Activated CD4-positive, alpha-beta T cell treated with anti-CD3 and anti-CD28 coated beads, Interleukin-2, amount 10 ng/mL, durations not matched to agents 24 days and 14 days (primary cell): ENCODE results near the gene GLIS1. TPM values are rescaled to one million over a fixed set of nuclear protein-coding genes. Genes with fewer than 3 reads are reported as not detected.

Experiments
- DNase-seq: peaks from one replicate; pipeline ENCODE4 v3.0.0; 2022
- H3K27ac Mint-ChIP-seq: one replicate; pipeline ENCODE4 v1.8.0; 2022; ENCODE audit warnings: mild to moderate bottlenecking, mixed read lengths
- H3K27me3 Mint-ChIP-seq: one replicate; pipeline ENCODE4 v1.8.0; 2022; ENCODE audit warnings: mixed read lengths
- H3K36me3 Mint-ChIP-seq: one replicate; pipeline ENCODE4 v1.8.0; 2022; ENCODE audit warnings: low read depth, mild to moderate bottlenecking, mixed read lengths
- H3K4me1 Mint-ChIP-seq: one replicate; pipeline ENCODE4 v1.8.0; 2021; ENCODE audit warnings: mixed read lengths
- H3K4me3 Mint-ChIP-seq: one replicate; pipeline ENCODE4 v1.8.0; 2022; ENCODE audit warnings: mild to moderate bottlenecking, moderate library complexity, mixed read lengths
- H3K9me3 Mint-ChIP-seq: one replicate; pipeline ENCODE4 v1.8.0; 2021; ENCODE audit warnings: mixed read lengths
- intact Hi-C: fragments of 100-400 bp; cut with micrococcal nuclease; formaldehyde crosslinking; loops from one replicate; pipeline ENCODE4 v1.15.1; 2023
- total RNA-seq: library from RNA; stranded (reverse); gene quantifications from 2 replicates; pipeline ENCODE4 v1.2.3, GENCODE V29; 2022

Gene GLIS1
- total RNA-seq, 1 donor from 2014 or later, result not detected

DNA sequence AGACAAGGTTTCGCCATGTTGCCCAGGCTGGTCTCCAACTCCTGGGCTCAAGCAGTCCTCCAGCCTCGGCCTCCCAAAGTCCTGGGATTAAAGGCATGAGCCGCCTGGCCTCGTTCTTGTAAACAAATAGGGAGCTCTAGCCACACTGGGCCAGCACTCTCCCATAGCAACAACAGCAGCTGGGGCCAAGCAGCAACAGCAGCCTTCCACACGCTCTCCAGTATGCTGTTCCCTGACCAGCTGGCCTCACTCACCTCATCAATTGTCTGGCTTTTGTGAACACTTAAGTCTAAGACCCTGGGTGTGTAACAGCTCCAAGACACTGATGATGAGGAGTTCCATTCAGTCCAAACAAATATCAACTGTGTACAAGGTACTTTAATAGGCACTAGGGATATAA is 16.9 kb upstream of the GLIS1 start:
- H3K27ac Mint-ChIP-seq, result no peak overlapping the region
- no peak for DNase-seq
- no peaks in the 10 kb centered on the region for H3K9me3 Mint-ChIP-seq
- H3K4me1 Mint-ChIP-seq, result peaks cover 3% of the 10 kb centered on the region
- no peaks in the 10 kb centered on the region for H3K36me3 Mint-ChIP-seq
- no peaks in the 10 kb centered on the region for H3K27me3 Mint-ChIP-seq
- intact Hi-C loops, result no loop called here
- no peak overlapping the region for H3K4me3 Mint-ChIP-seq

DNA sequence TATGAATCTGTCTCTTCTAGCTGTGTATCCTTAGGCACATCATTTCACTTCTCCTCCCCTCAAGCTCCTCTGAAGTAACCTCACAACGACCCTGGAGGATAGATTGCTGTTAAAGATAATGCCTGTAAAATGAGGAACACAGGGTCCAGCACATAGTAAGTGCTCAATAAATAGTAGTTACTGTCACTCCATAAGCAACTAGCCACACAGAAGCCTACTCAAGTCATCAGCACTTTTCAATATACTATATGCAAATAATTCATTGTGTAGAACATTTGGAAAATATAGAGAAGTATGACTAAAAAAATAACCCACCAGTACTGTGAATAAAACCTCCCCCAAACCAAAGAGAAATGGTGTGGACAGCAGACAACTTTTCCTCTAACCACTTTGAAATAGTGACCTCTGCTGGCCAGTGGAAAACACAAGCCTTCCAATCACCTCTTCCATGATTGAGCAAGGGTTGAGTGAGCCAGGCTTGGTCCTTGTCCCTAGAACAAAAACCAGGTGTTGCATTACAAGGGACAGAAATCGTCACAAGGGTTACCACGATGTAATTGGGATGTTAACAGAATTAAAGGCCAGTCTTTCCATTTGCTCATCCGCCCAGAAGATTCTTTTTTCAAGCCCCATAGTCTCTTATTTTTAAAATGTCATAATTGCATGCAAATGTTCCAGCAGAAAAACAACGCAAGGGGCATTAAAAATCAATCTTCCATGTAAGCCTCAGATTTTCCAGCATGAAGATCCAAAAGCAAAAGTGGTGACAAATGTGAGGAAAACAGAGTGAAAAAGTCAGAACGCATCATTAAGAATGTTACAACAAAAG is 15.7 kb upstream of the GLIS1 start:
- peak; percentile 75 for DNase-seq
- H3K4me1 Mint-ChIP-seq, result peaks cover 3% of the 10 kb centered on the region
- intact Hi-C loops, result loop anchor here (1.0 kb wide), 1 partner anchor 269 kb away; no protein-coding TSS in a partner anchor
- no peaks in the 10 kb centered on the region for H3K27me3 Mint-ChIP-seq
- no peaks in the 10 kb centered on the region for H3K9me3 Mint-ChIP-seq
- no peaks in the 10 kb centered on the region for H3K36me3 Mint-ChIP-seq
- no peak overlapping the region for H3K27ac Mint-ChIP-seq
- H3K4me3 Mint-ChIP-seq, result no peak overlapping the region

DNA sequence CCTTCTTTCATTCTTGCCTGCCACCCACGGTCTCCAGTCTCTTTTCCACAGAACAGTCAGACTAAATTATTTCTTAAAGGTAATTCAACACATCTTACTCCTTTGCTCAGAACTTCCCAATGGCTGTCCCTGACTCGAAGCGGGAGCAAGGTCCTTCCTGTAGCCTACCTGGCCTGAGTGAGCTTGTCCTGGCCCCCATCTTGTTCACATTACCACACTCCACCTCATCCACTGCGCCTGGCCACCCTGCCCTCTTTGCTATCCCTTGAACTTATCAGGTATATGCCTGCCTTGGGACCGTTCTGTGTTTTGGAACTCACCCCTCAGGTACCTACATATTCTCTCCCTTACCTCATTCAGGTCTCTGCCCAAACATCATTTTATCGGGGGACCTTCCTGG is 13.3 kb upstream of the GLIS1 start:
- H3K27ac Mint-ChIP-seq, result no peak overlapping the region
- no peak overlapping the region for H3K4me3 Mint-ChIP-seq
- H3K9me3 Mint-ChIP-seq, result no peaks in the 10 kb centered on the region
- H3K4me1 Mint-ChIP-seq, result peaks cover 3% of the 10 kb centered on the region
- intact Hi-C loops, result no loop called here
- H3K27me3 Mint-ChIP-seq, result peaks cover 4% of the 10 kb centered on the region
- no peaks in the 10 kb centered on the region for H3K36me3 Mint-ChIP-seq
- DNase-seq, result no peak

DNA sequence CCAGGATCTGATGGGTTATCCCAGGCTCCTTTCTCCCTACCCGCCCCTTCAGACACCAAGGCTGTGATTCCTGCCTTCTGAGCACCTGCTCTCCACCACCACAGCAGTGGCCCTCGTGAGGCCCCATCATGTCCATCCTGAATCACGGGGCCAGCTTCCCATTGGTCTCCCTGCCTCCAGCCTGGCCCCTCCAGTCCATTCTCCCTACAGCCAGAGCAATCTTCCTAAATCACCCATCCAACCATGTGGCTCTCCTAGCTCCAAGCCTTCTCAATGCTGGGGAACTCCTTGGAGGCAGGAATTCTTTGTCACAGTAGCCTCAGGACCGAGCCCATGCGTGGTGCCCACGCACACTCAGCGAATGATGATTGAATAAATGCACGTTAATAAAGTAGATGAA is 8.9 kb upstream of the GLIS1 start:
- H3K27ac Mint-ChIP-seq, result no peak overlapping the region
- H3K9me3 Mint-ChIP-seq, result peaks cover 4% of the 10 kb centered on the region
- intact Hi-C loops, result no loop called here
- H3K27me3 Mint-ChIP-seq, result peaks cover 25% of the 10 kb centered on the region
- H3K4me1 Mint-ChIP-seq, result peaks cover 3% of the 10 kb centered on the region
- H3K36me3 Mint-ChIP-seq, result no peaks in the 10 kb centered on the region
- no peak for DNase-seq
- H3K4me3 Mint-ChIP-seq, result no peak overlapping the region

DNA sequence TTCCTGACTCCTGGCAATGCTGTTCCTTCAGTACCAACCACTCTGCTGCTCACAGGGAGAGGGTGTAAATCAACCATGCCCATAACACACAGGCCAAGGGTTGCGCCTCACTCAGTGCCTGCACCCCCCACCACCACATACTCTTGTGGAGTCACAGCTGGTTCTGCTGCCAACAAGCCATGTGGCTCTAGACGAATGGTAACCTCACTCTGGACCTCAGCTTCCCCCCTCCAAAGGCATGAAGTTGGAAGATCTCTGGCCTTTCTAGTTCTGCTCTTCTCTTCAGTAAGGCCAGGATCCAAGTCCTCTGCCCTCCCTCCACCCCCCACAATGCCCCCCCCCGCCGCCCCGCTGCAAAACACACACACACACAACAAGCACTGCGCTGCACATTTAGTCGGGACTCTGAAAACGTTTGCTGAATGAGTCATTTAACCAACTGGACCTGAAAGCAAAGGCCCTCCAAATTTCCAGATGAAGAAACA is 1.7 kb upstream of the GLIS1 start:
- no peak for DNase-seq
- peaks cover 4% of the 10 kb centered on the region for H3K9me3 Mint-ChIP-seq
- no peak overlapping the region for H3K27ac Mint-ChIP-seq
- H3K36me3 Mint-ChIP-seq, result no peaks in the 10 kb centered on the region
- intact Hi-C loops, result no loop called here
- H3K27me3 Mint-ChIP-seq, result peaks cover 58% of the 10 kb centered on the region
- peaks cover 2% of the 10 kb centered on the region for H3K4me1 Mint-ChIP-seq
- H3K4me3 Mint-ChIP-seq, result no peak overlapping the region

DNA sequence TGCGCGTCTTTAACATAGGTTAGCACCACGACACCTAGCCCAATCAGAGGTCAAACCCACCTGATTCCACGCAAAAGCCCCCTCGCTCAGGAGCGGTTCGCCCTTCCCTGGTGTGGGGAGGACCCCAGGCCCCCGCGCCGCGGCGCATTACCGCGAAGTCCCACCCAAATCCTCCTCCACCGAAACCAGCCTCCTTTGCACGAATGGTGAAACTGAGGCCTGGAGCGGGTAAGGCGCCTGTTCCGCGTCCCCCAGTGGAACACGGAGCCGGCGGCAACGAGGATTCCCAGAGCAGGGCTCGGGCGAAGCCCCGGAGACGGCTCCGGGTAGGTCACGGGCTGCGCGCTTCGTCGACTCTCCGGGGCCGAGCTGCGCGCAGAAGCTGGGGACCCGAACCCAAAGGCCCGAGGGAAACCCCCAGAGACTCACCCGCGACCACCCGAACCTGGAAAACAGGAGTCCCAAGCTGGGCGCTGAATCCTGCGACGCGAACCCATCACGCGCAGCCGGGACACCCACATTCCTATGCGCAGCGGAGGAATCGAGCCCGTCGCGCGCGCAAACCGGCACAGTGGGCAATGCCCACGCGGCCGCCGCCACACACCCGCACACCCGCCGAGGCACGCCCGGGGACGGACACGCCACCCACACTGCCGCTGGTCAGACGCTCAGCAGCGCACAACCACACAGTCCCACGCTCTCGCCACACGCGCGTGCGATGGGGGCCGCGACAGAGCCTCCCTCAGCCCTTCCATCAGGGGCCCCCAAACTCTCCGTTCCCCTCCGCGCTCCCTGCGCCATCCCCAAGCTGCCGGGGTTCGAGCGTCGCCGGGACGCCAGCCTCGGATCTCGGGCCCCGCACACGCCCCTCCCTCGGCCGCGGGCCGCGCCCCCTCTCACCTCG is 507 bp downstream of the GLIS1 start:
- DNase-seq, result peak; percentile 66
- peaks cover 4% of the 10 kb centered on the region for H3K9me3 Mint-ChIP-seq
- H3K27me3 Mint-ChIP-seq, result peaks cover 71% of the 10 kb centered on the region
- peaks cover 2% of the 10 kb centered on the region for H3K4me1 Mint-ChIP-seq
- H3K4me3 Mint-ChIP-seq, result peak overlapping the region; percentile 62
- intact Hi-C loops, result no loop called here
- H3K36me3 Mint-ChIP-seq, result no peaks in the 10 kb centered on the region
- no peak overlapping the region for H3K27ac Mint-ChIP-seq

DNA sequence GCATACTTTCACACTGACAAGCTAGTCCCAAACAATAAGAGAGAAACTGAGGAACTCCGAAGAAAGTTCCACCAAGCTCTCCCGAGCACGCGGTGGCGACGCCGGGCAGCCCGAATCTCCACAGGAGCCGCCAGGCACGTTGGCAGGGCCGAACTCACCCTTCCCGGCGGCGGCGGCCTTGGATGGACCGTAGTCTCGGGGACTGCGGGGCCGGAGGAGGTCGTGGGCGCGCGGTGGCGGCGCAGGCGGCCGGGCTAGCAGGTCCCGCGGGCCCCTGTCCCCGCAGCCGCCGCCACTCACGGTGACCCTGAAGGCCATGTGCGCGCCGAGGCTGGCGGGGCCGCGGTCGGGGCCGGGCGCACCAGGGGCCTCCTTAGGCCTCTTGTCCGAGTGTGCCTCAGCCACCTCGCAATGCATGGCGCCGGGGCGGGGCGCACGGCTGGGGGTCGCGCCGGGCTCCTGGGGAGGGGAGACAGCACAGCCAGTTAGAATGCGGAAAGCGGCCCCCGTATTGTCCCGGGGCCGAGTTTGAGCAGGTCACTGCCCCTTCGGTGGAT is 1.2 kb downstream of the GLIS1 start:
- Mint-ChIP-seq H3K27ac (no peak overlapping the region), H3K4me3 (peak overlapping the region; percentile 32), H3K9me3 (no peaks in the 10 kb centered on the region), H3K4me1 (peaks cover 2% of the 10 kb centered on the region), H3K36me3 (no peaks in the 10 kb centered on the region), H3K27me3 (peaks cover 69% of the 10 kb centered on the region)
- intact Hi-C loops, result no loop called here
- DNase-seq, result peak; percentile 58

DNA sequence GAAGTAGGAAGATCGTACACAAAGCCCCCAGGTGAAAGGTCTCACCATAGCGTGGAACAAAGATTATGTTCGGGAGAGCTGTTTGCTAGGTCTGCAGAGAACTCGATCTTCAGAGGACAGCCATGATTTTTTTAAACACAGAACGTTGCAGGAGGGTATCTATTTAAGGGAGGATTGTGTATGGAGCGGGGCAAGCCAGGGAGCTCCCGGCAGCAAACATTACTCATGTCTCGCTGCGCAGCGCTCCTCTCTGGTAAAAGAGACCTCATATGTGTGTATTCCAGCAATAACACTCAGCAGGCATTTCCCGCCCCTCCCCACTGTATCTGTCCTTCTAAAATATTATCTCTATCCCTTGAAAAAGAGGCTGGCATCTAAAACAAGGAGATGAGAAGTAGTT is 2.7 kb downstream of the GLIS1 start:
- H3K27me3 Mint-ChIP-seq, result peaks cover 65% of the 10 kb centered on the region
- H3K4me1 Mint-ChIP-seq, result peaks cover 2% of the 10 kb centered on the region
- H3K9me3 Mint-ChIP-seq, result no peaks in the 10 kb centered on the region
- no peak overlapping the region for H3K27ac Mint-ChIP-seq
- no peak overlapping the region for H3K4me3 Mint-ChIP-seq
- intact Hi-C loops, result no loop called here
- DNase-seq, result no peak
- H3K36me3 Mint-ChIP-seq, result no peaks in the 10 kb centered on the region

DNA sequence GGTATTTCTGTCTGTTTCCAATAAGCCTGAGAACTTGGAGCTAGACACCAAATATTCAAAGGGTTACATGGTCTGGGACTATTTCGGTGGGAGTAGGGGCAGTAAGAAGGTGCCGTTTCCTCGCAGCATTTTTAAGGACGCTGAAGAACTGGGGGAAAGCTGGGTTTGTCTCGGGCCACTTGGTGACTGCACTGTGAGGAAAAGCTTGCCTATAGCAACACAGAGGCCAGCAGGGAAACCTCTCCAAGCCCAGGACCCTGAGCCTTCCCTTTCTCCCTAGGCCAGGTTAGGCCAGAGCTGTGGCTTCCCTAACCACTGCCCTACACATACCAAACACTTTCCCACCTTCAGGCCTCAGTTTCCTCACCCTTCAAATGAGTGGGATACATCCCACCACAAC is 3.3 kb downstream of the GLIS1 start:
- DNase-seq, result no peak
- no peak overlapping the region for H3K27ac Mint-ChIP-seq
- no peaks in the 10 kb centered on the region for H3K9me3 Mint-ChIP-seq
- H3K4me3 Mint-ChIP-seq, result no peak overlapping the region
- peaks cover 2% of the 10 kb centered on the region for H3K4me1 Mint-ChIP-seq
- no peaks in the 10 kb centered on the region for H3K36me3 Mint-ChIP-seq
- intact Hi-C loops, result no loop called here
- peaks cover 65% of the 10 kb centered on the region for H3K27me3 Mint-ChIP-seq

DNA sequence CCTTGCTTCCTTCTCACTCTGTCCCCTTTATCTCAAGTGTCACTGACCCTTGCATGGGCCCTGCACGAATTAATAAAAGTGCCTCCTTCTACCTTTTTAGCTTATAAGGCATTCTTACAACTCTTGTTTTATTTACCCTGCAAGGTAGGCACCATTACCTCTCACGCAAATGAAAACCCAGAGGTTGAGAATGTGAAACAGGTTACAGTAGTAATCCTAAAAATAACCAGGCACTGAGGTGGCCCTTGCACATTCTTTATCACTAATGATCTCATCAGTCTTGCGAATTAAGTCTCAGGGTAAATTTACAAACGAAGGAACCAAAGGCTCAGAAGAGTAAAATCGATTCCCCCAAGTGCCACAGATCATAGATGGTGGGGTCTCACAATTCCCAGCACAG is 3.7 kb downstream of the GLIS1 start:
- Mint-ChIP-seq H3K4me3 (no peak overlapping the region), H3K27me3 (peaks cover 66% of the 10 kb centered on the region), H3K27ac (no peak overlapping the region), H3K4me1 (peaks cover 2% of the 10 kb centered on the region), H3K9me3 (no peaks in the 10 kb centered on the region), H3K36me3 (no peaks in the 10 kb centered on the region)
- intact Hi-C loops, result no loop called here
- DNase-seq, result no peak

DNA sequence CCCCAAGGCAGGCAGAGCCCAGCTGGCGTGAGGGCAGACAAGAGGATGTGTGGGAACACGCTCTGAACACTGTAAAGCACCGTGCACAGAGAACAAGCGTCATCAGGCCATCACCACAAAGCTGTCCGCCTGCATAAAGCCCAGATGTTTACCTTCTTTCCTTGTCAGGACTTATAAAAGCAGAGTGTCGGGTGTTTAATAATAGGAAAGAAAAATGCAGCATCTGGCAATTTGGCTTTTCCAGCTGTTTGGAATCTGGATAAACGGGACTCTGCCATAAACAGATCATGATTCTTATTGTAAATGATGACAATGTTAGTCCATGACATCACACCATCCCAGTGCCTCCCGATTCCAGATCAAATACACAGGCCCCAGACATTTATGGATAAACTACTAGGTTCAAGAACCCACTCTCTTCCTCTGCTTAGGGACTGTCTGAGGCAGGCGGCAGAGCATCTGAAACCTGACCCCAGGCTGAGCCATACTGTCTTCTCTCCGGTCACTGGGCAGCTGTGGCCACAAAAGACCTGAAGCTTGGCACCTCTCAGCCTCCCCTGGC is 4.2 kb downstream of the GLIS1 start:
- peaks cover 61% of the 10 kb centered on the region for H3K27me3 Mint-ChIP-seq
- no peak overlapping the region for H3K27ac Mint-ChIP-seq
- H3K9me3 Mint-ChIP-seq, result no peaks in the 10 kb centered on the region
- intact Hi-C loops, result no loop called here
- peaks cover 2% of the 10 kb centered on the region for H3K4me1 Mint-ChIP-seq
- DNase-seq, result no peak
- no peaks in the 10 kb centered on the region for H3K36me3 Mint-ChIP-seq
- H3K4me3 Mint-ChIP-seq, result no peak overlapping the region

DNA sequence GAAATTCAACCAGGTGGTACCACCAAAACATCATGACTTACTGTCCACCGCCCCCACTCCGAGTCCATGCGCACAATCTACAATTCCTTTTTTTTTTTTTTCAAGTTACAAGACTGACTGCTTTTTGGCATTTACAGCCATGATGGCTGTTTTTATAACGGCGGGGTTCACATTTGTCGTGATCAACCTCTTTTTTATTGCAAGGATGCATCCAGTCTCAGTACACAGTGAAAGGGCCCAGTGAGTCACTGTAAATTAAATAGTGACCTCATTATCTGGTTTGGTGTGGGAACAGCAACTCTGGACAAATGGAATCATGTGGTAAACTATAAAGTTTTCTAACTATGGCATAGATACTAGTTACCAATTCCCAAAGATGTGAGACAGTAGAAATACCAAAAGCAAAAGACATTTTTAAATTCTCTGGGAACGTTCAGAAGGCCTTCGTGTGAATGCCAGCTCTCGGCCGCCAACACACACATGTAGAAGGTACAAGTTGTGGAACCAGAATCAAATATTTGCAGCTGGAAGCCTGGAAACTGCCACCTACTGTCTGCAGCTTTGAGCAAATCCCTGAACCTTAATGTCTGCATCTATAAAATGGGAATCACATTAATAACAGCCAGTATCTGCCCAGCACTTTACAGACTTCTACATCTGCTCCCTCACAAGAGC is 4.9 kb downstream of the GLIS1 start:
- Mint-ChIP-seq H3K27me3 (peaks cover 59% of the 10 kb centered on the region), H3K27ac (no peak overlapping the region), H3K9me3 (no peaks in the 10 kb centered on the region), H3K4me3 (no peak overlapping the region), H3K4me1 (no peaks in the 10 kb centered on the region), H3K36me3 (no peaks in the 10 kb centered on the region)
- intact Hi-C loops, result no loop called here
- DNase-seq, result no peak

DNA sequence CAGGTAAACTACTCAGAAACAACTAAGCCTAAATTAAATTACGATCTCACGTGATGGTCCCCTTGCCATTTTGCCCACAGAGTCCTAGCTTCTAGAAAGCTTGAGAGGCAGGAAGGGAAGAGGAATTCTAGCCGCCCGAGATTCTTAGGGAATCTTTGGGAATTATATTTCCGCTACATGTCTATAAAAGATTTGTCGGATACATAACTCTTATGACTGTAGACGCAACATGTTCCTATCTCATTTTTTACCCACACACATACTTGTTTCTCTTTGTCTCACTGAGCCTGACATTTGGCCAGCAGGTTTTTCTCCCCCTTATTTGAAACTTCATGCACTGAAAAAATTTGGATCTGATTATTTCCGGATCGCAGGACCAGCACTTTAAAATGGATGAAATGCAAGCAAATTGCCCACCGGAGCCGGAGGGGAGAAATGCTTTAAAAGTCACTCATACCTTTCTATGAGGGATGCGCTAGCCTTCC is 5.5 kb downstream of the GLIS1 start:
- no peak for DNase-seq
- H3K36me3 Mint-ChIP-seq, result no peaks in the 10 kb centered on the region
- no peak overlapping the region for H3K4me3 Mint-ChIP-seq
- H3K27me3 Mint-ChIP-seq, result peaks cover 61% of the 10 kb centered on the region
- no peaks in the 10 kb centered on the region for H3K9me3 Mint-ChIP-seq
- no peak overlapping the region for H3K27ac Mint-ChIP-seq
- H3K4me1 Mint-ChIP-seq, result no peaks in the 10 kb centered on the region
- intact Hi-C loops, result no loop called here
